Large intestine (tissue), 3 donors: Measurements from ENCODE around the gene TNFSF11. TPM values are rescaled to one million over a fixed set of nuclear protein-coding genes. Genes with fewer than 3 reads are reported as not detected.
"Not testable (repeated sequence)": the region's sequence is repeated elsewhere in the genome, so short reads cannot be mapped to it uniquely, and the experiment has no call there.

Experiments
- DNase-seq, 2 donors: peaks; one replicate each; pipeline versions ENCODE4 v3.0.0 to v3.0.0-alpha.2; 2013
- H3K27ac ChIP-seq: one replicate; pipeline ENCODE4 v1.5.1; 2013; ENCODE audit warnings: low read length
- H3K27me3 ChIP-seq: 2 replicates; pipeline ENCODE4 v1.6.1; 2013; ENCODE audit warnings: low read length; ENCODE audit not compliant: control insufficient read depth, insufficient read depth
- H3K36me3 ChIP-seq: 2 replicates; pipeline ENCODE4 v1.6.1; 2013; ENCODE audit warnings: low read length; ENCODE audit not compliant: control insufficient read depth, insufficient read depth
- H3K4me1 ChIP-seq: one replicate; pipeline ENCODE4 v1.6.1; 2013; ENCODE audit warnings: low read length; ENCODE audit not compliant: control insufficient read depth, insufficient read depth
- H3K4me3 ChIP-seq: one replicate; pipeline ENCODE4 v1.5.1; 2013; ENCODE audit warnings: low read length
- H3K9me3 ChIP-seq: one replicate; pipeline ENCODE4 v1.6.1; 2013; ENCODE audit warnings: mild to moderate bottlenecking, low read depth, low read length, moderate library complexity; ENCODE audit not compliant: control insufficient read depth
- WGBS: methylation state at CpG from one replicate; pipeline ENCODE4 v1.1.5; 2013; ENCODE audit warnings: low lambda C conversion rate; ENCODE audit not compliant: insufficient coverage; 5-methylcytosine and 5-hydroxymethylcytosine counted together
- polyA plus RNA-seq: library from polyadenylated mRNA; unstranded; fragments of 120-200 nt; gene quantifications from one replicate; pipeline ENCODE4 v1.2.1, GENCODE V29; 2013

TNFSF11 gene
- polyA plus RNA-seq, 1 donor: 1.3 TPM

DNA sequence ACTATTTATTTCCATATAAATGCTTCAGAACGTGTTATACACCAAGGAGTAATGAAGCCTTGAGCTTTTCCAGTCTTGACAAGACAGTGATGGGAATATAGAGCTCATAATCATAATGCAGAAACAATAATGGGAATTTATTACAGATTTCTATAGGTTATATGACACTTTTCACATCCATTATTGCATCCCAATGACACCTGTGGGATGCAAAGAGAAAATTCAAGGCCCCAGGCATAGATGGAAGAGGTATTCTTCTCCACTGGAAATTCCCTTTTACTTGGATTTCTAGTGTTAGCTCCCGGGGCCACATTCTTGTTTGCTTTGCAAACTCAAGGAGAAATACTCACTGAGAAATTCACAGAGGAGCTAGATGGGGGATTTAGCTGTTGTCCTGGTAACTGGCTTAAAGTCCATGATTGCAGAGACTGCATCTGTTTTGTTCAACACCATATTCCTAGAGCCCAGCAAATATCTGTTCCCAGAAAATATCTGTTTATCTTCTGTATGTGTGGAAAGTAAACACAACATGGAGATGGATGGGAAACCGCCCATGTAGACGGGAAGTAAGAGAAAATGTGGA, 30.6 kb upstream of the TNFSF11 start:
- Histone ChIP-seq H3K36me3 (no peaks in the 10 kb centered on the region), H3K9me3 (no peaks in the 10 kb centered on the region), H3K27me3 (no peaks in the 10 kb centered on the region), H3K4me1 (no peaks in the 10 kb centered on the region), H3K27ac (no peak overlapping the region), H3K4me3 (no peak overlapping the region)
- no peak for DNase-seq
- 63% methylated on average over 2 of the region's 4 CpGs for WGBS

DNA sequence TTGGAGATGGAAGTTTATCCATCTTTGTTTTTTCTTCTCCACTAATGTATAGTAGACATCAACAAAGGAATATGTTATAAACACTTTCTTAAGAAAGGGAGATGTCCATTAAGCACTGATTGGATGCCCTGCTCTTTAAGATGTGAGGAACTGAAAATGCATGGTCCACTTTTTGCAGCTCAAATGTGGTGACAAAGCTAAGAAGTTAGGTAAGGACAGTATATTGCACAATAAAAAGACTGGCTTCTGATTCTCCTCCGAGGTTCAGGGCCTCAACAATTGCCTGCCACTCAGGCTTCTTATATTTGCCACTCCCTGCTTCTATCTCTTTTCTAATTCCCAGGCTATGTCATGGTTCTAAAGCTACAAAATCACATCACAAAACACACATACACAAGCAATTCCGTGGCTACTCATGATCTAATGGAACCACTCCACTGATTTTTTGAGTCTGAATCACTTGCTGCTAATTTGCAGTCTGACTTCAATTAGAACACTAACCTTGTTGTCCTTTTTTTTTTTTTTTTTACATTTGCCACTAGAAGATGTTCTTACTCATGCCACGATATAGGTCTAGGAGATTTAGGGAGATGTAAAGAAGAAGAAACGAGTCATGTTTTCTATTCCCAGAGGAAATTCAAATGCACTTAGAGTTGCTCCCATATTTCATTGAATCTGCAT, 29.6 kb upstream of the TNFSF11 start:
- Histone ChIP-seq H3K27me3 (no peaks in the 10 kb centered on the region), H3K36me3 (no peaks in the 10 kb centered on the region), H3K9me3 (no peaks in the 10 kb centered on the region), H3K4me1 (no peaks in the 10 kb centered on the region), H3K4me3 (no peak overlapping the region), H3K27ac (no peak overlapping the region)
- WGBS: 92% methylated on average over 2 of the region's 4 CpGs
- no peak for DNase-seq

- no CpG with 5 or more reads among the region's 3 CpGs for WGBS
- no peak for DNase-seq
- no peak overlapping the region for H3K27ac ChIP-seq
- H3K36me3 ChIP-seq: no peaks in the 10 kb centered on the region
- H3K4me3 ChIP-seq: no peak overlapping the region
- H3K4me1 ChIP-seq: no peaks in the 10 kb centered on the region
- H3K27me3 ChIP-seq: no peaks in the 10 kb centered on the region
- H3K9me3 ChIP-seq: no peaks in the 10 kb centered on the region
Observed at GRCh38 chr13:42545842-42546241, 28.1 kb upstream of the TNFSF11 start.

DNA sequence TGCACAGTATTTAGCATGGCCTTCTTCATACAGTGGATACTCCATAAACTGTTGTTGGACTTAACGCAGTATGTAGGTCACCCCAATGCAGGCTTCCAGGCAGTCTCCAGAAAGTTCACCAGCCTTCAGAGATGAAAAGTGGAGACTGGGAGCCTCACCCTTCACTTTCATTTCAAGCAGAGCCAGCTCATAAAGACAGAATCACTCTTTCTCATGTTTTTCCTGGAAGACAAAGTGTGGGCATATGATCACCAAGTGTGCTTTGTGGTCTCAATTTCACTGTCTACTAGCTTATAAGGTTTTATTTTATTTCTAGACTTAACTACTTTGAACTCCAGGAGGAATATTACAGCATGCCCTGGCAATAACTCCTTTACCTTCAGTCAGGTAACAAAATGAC, 26.3 kb upstream of the TNFSF11 start:
- Histone ChIP-seq H3K4me1 (no peaks in the 10 kb centered on the region), H3K27ac (no peak overlapping the region), H3K4me3 (no peak overlapping the region), H3K9me3 (no peaks in the 10 kb centered on the region), H3K27me3 (no peaks in the 10 kb centered on the region), H3K36me3 (no peaks in the 10 kb centered on the region)
- no peak for DNase-seq
- WGBS: no CpG with 5 or more reads among the region's 1 CpG

DNA sequence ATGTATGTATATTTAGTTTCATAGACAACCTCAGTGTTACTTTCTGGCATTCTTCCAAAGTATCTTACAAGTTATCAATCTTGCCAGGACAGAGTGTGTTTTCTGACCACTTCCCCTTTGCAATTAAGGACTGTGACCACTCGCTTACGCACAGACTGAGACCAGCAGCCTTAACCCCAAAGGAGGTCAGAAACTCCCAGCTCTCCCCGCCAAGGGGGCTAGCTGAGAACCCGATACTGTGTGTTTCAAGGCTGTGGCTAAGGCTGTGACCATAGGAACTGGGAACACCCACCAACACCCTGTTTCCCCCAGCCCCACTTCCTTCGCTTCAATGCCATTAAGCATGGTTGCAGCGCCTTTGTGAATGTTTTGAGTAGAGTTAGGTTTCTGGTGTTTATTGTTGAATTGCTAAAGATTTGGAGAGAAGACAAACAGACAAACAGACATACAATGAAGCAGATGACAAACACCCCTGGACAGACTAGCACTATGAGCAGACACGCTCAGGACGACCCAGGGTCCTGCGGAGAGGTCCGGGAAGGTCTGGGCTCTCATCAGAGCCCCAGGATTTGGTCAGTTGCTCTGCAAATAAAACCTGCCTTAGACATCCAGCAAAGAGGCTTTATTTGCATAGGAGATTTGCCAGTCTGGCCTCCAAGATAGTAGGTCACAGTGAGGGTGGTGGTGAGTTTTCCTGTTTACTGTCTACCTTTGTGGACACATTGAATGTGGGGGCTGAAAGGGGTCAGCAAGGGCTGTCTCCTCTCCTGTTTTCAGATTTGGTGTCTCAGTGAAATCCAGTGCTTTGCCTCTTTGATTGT, 25.0 kb upstream of the TNFSF11 start:
- Histone ChIP-seq H3K36me3 (no peaks in the 10 kb centered on the region), H3K9me3 (no peaks in the 10 kb centered on the region), H3K27ac (no peak overlapping the region), H3K4me1 (no peaks in the 10 kb centered on the region), H3K27me3 (no peaks in the 10 kb centered on the region), H3K4me3 (no peak overlapping the region)
- WGBS: 100% methylated on average over 1 of the region's 10 CpGs
- peak; percentile 21 to 55 for DNase-seq

- H3K9me3 ChIP-seq: no peaks in the 10 kb centered on the region
- DNase-seq: no peak
- H3K4me1 ChIP-seq: no peaks in the 10 kb centered on the region
- H3K27me3 ChIP-seq: no peaks in the 10 kb centered on the region
- H3K27ac ChIP-seq: no peak overlapping the region
- no peaks in the 10 kb centered on the region for H3K36me3 ChIP-seq
- H3K4me3 ChIP-seq: no peak overlapping the region
- no CpG with 5 or more reads among the region's 4 CpGs for WGBS
Observed at GRCh38 chr13:42549552-42549936, 24.4 kb upstream of the TNFSF11 start.

DNA sequence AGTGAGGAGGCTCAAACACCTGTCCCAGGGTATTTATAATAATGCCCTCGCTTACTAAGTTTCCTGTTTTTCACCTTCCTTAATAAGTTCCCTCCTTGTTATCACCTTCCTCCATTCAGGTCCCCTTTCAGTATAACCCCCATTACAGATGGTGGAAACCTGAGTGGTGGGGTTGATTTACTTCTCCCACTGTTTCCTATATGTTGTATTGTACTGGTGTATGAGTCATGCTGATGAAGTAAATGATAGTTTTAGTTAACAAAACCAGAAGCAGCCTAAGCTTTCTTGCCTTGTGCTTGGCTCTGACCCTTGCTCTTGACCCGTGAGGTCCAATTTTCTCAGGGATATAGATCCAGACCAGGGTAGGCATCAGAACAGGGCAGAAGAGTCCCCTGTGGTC, 22.3 kb upstream of the TNFSF11 start:
- H3K27me3 ChIP-seq: no peaks in the 10 kb centered on the region
- H3K4me3 ChIP-seq: no peak overlapping the region
- no peaks in the 10 kb centered on the region for H3K36me3 ChIP-seq
- no peak overlapping the region for H3K27ac ChIP-seq
- DNase-seq: no peak
- no peaks in the 10 kb centered on the region for H3K9me3 ChIP-seq
- H3K4me1 ChIP-seq: no peaks in the 10 kb centered on the region
- WGBS: 100% methylated on average over 1 of the region's 2 CpGs

DNA sequence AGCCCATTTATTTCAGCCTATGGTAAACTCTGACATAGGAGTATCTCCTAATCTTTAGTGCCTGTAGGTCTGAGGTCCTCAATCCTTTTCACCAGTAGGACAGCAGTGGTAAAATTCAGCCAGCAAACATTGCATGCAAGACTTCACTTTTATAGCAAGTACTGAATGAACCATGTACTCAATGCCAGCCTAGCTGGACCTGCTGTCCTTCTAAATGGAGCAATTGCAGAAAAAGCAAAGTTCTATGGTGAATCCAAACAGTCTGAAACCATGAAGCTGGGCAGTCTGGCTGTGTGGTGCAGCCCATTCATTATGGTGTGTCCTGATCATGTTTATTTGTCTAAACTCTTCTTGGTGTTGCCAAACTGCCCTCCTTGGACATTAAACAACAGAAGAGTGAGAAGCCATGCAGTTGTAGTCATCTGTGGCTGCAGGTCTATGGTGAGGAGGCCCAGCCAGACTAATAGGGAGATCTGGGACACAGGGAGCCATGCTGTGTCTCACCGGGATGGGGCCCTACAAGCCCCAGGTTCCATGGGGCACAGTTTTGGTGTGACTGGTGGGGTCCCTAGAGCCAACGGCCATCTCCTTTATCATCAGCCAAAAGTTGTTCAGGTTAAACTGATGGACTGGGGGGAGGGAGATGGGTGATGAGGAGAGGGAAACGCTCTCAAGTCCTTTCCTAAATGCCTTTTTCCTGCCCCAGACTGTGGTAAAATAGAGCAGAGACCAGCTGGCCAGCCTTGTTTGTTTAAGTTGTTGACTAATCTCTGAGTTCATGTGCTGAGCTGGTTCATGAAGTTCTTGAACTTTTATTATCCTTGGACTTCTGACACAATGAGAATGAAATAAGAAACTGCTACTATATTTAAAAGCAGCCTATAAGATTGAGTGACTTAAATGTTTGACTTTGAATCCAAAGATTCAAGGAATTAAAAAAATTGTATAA, 20.6 kb upstream of the TNFSF11 start:
- no CpG with 5 or more reads among the region's 3 CpGs for WGBS
- no peak for DNase-seq
- no peaks in the 10 kb centered on the region for H3K27me3 ChIP-seq
- H3K9me3 ChIP-seq: no peaks in the 10 kb centered on the region
- no peak overlapping the region for H3K27ac ChIP-seq
- no peaks in the 10 kb centered on the region for H3K4me1 ChIP-seq
- H3K4me3 ChIP-seq: no peak overlapping the region
- H3K36me3 ChIP-seq: no peaks in the 10 kb centered on the region

DNA sequence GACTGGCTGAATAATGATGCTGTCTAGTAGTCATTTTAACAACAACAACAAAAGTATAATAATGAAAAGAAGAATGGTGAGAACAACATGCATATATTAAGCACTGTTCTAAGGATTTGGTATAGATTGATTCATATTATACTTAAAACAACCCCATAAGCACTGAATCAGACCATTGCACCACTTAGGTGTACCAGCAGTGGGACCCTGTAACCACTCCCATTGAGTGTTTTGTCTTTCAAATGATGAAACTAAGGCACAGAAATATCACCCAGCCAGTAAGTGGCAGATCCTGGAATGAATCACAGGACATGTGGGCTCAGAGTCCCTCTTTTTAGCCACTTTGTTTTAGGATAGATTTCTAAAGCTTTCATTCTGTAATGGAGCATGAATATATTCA, 14.9 kb upstream of the TNFSF11 start:
- DNase-seq: no peak
- no peak overlapping the region for H3K4me3 ChIP-seq
- no peaks in the 10 kb centered on the region for H3K4me1 ChIP-seq
- no peaks in the 10 kb centered on the region for H3K27me3 ChIP-seq
- no peaks in the 10 kb centered on the region for H3K36me3 ChIP-seq
- H3K9me3 ChIP-seq: peaks cover 9% of the 10 kb centered on the region
- no peak overlapping the region for H3K27ac ChIP-seq

- not testable (repeated sequence) for H3K36me3 ChIP-seq, DNase-seq, H3K27me3 ChIP-seq, H3K27ac ChIP-seq, H3K4me3 ChIP-seq, H3K9me3 ChIP-seq, H3K4me1 ChIP-seq
- no CpG with 5 or more reads among the region's 36 CpGs for WGBS
Observed at GRCh38 chr13:42559573-42560218, 14.3 kb upstream of the TNFSF11 start.
